GM10847 (cell line): Measurements from ENCODE around the gene SORCS2.

Experiments
- POLR2A ChIP-seq: IDR thresholded peaks from 2 replicates; pipeline ENCODE4 v1.6.1; 2011; ENCODE audit not compliant: insufficient read length; ENCODE audit errors: extremely low read depth

Gene SORCS2

GRCh38 chr4:7675612-7676320 lies 483.4 kb downstream of the SORCS2 start:
- no peak for TF ChIP-seq POLR2A

GRCh38 chr4:7676398-7676922 lies 484.1 kb downstream of the SORCS2 start:
- TF ChIP-seq POLR2A, result no peak

- no peak for TF ChIP-seq POLR2A
Observed at GRCh38 chr4:7677086-7677485, 484.7 kb downstream of the SORCS2 start.

- TF ChIP-seq POLR2A, result no peak
Observed at GRCh38 chr4:7677799-7678301, 485.5 kb downstream of the SORCS2 start.

- TF ChIP-seq POLR2A, result no peak
Observed at GRCh38 chr4:7678318-7678852, 486.0 kb downstream of the SORCS2 start.

- no peak for TF ChIP-seq POLR2A
Observed at GRCh38 chr4:7679406-7680040, 487.2 kb downstream of the SORCS2 start.

GRCh38 chr4:7680106-7680505 lies 487.8 kb downstream of the SORCS2 start:
- no peak for TF ChIP-seq POLR2A

GRCh38 chr4:7680731-7681130 lies 488.4 kb downstream of the SORCS2 start:
- no peak for TF ChIP-seq POLR2A

GRCh38 chr4:7683126-7683703 lies 490.9 kb downstream of the SORCS2 start:
- no peak for TF ChIP-seq POLR2A

- no peak for TF ChIP-seq POLR2A
Observed at GRCh38 chr4:7684294-7684693, 492.0 kb downstream of the SORCS2 start.

- no peak for TF ChIP-seq POLR2A
Observed at GRCh38 chr4:7686070-7686870, 493.9 kb downstream of the SORCS2 start.

- no peak for TF ChIP-seq POLR2A
Observed at GRCh38 chr4:7687006-7687405, 494.7 kb downstream of the SORCS2 start.

GRCh38 chr4:7687796-7688195 lies 495.5 kb downstream of the SORCS2 start:
- no peak for TF ChIP-seq POLR2A

GRCh38 chr4:7689773-7690693 lies 497.7 kb downstream of the SORCS2 start:
- TF ChIP-seq POLR2A, result no peak

GRCh38 chr4:7691061-7691460 lies 498.7 kb downstream of the SORCS2 start:
- no peak for TF ChIP-seq POLR2A
